T-helper 1 cell treated with Interleukin-12 subunit alpha and Interleukin-12 subunit beta and Interleukin-4 antibody, amounts not matched to agents 30 ng/mL and 1 ng/mL, for 36 hours (primary cell): Measurements from ENCODE around the gene MRM3. TPM values are rescaled to one million over a fixed set of nuclear protein-coding genes. Genes with fewer than 3 reads are reported as not detected.
"Not testable (repeated sequence)": the region's sequence is repeated elsewhere in the genome, so short reads cannot be mapped to it uniquely, and the experiment has no call there.

Experiments used
- intact Hi-C: fragments of 100-400 bp; cut with micrococcal nuclease; formaldehyde crosslinking; loops from one replicate; pipeline ENCODE4 v1.15.1; 2024
- total RNA-seq: library from RNA; stranded (reverse); gene quantifications from 2 replicates; pipeline ENCODE4 v1.2.3, GENCODE V29; 2022

Gene MRM3
- total RNA-seq, 1 donor from 2014 or later: 21.0 TPM

- intact Hi-C loops: loop anchor here (1.0 kb wide), 2 partner anchors 186 to 204 kb away; no protein-coding TSS in a partner anchor
Observed at GRCh38 chr17:794876-795275, 12.7 kb downstream of the MRM3 start.

DNA sequence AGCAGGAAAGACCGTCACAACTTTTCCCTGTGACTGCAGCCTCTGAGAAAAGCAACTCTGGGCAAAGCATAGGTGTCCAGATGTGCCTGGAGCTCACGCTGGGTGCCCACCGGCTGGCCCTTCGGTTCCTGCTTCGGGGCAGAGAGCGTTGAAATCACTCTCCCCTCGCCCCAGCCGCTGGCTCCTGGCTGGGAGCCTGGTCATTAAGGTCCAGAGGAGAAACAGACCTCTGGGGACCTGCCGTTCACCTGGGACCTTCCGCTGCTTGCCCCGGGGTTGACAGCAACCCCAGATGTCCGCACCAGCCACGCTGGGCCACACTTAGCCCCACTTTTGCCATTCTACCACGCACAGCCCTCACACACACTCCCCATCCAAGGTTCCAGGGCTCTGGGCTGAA lies 13.1 kb downstream of the MRM3 start:
- intact Hi-C loops: no loop called here

- intact Hi-C loops: no loop called here
Observed at GRCh38 chr17:795721-796120, 13.6 kb downstream of the MRM3 start.

- intact Hi-C loops: no loop called here
Observed at GRCh38 chr17:796609-797008, 14.5 kb downstream of the MRM3 start.

DNA sequence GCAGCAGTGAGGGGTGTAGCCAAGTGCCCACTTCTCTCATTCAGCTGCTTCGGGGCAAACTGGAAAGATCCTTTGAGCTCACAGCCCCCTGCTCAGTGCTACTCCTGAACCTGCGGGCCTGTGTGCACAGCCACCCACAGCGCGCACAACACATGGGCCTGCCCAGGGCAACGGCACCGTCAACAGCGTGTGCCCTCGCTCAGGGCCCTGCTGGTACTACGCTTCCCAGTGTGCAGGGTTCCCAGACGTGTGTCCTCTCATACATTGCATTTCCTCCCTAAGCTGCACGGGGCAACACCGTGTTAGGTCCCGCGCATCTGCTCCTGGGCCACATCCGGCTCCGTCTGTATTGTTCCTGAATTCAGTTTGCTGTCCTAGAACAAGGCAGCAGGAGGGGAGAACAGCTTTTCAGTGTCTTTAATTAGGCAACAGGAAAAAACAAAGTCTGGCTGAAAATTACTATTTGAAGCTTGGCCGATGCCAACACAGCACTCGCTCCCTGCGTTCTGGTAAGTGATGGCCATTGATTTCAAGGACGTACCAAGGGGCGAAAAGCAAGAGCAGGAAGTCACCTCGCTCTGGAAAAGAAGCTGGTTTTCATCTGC lies 15.2 kb downstream of the MRM3 start:
- intact Hi-C loops: no loop called here

GRCh38 chr17:798246-798645 lies 16.1 kb downstream of the MRM3 start:
- intact Hi-C loops: no loop called here

DNA sequence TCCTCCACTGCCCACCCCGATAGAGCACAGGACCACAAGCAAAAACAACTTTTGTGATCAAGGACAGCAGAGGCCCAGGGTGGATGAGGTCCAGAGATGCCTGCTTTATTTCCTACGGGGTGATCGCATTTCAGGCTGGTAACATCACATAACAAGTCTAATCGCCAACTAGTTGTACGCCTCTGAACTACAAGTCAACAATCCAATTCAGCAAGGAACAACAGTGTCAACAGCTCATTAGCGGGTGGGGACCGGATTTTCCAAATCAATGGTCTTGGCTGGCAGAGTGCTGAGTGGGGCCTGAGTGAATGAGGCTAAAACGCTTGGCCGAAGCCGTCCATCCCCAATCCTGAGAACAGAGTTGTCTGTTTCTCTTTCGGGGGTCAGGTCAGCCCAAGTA lies 17.1 kb downstream of the MRM3 start:
- intact Hi-C loops: no loop called here

DNA sequence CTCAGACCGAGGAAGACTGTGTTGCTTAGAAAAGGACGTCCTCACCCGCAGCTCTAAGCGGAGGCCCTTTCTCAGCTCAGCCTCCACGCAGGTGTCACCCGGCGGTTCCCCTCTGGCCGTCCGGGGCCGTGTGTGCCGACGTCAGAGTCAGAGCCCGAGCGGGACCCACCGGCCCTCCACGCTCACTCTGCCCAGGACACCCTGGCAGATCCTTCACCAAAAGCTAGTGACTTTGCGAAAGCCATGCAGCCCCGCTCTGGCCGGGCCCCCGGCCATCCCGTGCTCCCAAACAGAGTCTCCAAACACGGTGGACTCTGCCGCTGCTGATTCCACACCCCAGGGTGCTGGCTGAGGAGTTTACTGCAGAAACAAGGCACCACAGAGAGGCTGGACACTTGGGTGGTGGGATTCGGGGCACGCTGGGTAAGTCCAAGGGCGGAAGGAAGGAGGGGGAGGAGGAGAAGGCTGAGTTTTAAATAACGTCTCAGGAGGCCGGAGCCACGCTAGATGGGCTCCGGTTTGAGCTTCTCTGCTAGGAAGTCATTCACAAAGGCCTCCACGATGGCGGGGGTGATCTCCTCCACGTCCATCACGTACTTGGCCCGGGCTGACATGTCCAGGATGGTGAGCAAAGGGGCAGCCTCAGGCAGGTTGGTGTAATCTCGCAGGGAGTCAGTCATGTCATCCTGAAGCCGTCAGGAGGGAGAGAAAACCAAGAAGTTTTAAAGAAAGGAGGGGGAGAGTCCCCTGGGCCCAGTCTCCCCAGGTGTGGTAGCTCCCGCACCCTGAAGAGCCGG lies 18.5 kb downstream of the MRM3 start:
- intact Hi-C loops: no loop called here

DNA sequence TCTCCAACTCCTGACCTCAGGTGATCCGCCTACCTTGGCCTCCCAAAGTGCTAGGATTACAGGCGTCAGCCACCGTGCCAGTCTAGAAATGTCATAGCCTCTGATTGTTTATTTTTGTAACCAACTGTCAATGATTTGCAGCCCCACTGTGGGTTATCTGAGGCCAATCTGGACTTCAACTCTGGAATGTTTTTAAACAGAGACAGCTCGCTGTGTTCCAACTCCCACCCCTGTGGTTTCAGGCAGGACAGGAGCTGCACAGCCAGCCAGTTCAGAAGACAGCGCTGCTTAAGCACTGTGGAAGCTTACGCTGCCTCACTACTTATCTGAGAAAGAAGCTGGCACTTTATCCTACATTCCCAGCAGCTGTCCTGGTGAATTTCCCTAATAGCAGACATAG lies 19.5 kb downstream of the MRM3 start:
- intact Hi-C loops: no loop called here

DNA sequence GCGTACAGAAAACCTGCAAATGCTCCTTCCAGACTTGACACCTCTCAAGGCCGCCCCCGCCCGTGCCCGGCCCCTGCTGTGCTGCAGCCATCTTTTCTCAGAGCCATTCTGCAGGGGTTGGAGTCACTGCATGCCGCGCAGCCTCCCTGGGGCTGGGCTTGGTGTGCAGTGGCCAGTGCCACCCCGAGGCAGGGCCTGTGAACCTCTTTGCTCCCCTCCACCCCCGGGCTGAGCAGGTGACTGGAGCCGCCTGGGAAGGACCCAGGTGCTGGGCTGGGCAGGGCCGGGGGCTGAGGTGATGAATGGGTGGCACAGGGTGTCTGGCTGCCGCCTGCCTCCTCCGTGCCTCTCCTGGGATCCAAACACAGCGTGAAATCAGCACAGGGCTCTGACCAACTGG lies 20.3 kb downstream of the MRM3 start:
- intact Hi-C loops: no loop called here

GRCh38 chr17:802901-803881 lies 21.0 kb downstream of the MRM3 start:
- intact Hi-C loops: no loop called here

DNA sequence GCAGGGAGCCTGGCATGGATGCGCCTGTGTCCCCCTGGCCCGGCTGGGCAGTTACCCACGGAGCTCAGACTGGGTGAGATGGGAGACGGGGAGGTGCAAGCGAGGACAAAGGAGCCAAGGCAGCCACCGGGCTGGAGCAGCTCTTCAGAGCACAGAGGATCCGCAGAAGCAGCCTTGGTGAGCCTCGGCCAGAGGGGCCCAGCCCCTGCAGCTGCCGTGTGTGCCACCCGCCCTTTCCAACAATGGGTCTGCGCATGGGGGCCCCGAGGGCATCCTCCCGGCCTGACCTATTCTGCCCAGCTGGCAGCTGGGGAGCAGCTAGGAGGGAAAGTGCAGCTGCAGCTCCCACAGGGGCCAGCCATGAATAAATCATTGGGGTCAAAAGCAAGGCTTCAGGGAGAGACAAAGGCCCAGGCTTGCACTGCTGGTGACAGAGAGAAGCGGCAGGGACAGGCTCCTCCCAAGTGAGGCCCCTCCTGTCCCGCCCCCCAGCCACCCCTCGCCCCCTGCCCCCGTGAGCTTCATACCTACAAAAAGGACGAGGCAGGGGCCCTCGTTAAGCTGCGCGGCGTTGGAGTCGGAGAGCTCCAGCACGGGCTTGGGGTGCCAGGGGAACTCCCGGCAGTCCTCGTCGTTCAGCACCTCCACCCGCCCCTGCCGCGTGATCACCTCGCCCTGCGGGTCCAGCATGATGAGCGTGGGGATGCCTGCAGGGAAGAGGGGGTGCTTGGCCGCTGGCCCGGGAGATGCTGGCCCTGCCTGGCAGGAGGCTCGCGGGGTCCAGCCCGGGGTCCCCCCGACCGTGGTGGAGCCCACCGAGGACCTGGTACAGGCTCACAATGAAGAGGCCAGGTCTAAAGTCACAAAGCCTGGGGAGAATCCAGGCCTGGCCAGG lies 22.6 kb downstream of the MRM3 start:
- intact Hi-C loops: no loop called here

- intact Hi-C loops: not testable (repeated sequence)
Observed at GRCh38 chr17:805886-806285, 23.7 kb downstream of the MRM3 start.

DNA sequence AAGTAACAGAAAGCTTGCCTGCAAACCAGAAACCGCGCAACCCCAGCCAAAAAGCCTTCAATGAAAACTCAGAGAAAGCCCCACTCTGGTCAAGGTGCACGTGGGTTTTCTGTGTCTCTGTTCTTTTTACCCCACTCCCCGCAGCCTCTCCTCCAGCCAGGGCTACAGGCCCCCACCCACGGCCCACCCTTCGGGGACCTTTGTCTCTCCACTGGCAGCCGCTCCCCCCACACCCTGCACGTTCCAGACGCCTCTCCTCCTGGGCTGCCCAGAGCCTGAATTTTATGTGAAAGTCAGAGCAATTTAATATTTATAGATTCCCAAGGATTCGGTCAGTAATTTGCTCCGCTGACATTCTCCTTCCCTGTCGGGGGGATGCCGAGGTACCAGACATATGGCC lies 24.2 kb downstream of the MRM3 start:
- intact Hi-C loops: no loop called here

- intact Hi-C loops: no loop called here
Observed at GRCh38 chr17:806781-807522, 24.8 kb downstream of the MRM3 start.

- intact Hi-C loops: no loop called here
Observed at GRCh38 chr17:807523-808294, 25.6 kb downstream of the MRM3 start.

- intact Hi-C loops: no loop called here
Observed at GRCh38 chr17:811051-811784, 29.1 kb downstream of the MRM3 start.

DNA sequence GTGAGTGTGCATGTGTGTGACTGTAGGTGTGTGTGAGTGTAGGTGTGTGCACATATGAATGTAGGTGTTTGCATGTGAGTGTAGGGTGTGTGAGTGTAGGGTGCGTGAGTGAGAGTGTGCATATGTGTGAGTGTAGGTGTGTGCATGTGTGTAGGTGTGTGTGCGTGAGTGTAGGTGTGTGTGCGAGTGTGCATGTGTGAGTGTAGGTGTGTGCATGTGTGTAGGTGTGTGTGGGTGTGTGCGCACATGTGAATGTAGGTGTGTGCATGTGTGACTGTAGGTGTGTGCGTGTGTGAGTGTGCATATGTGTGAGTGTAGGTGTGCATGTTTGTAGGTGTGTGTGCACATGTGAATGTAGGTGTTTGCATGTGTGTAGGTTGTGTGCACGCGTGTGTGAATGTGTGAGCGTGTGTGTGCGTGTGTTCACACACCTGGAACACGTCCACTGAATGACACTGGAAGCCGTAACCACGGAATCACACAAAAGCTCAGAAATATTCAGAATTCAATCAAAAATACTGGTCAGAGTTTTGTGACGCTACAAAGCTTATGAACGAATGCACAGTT lies 30.6 kb downstream of the MRM3 start:
- intact Hi-C loops: no loop called here
